ENCODE results near the gene MRO. TPM values are rescaled to one million over a fixed set of nuclear protein-coding genes. Genes with fewer than 3 reads are reported as not detected.

Gene MRO
- total RNA-seq = 0.44 TPM
- long read RNA-seq, partial matches to known transcripts = 0 of 1 reads
- long read RNA-seq, other reads (novel, unspliced or antisense) = 1 of 1 reads

GRCh38 chr18:50819728-50820378 is at the start of gene MRO:
MRO (minus strand) TSS chr18:50820016; CDS start chr18:50809400, 10,616 bp downstream.
- H3K4me1 ChIP-seq = peaks cover 26% of the 10 kb centered on the region
- peak within 1 kb of the TSS; percentile 51 for H3K27ac ChIP-seq
- H3K36me3 ChIP-seq = no peaks in the 10 kb centered on the region
- DNase-seq (peak; percentile 91), ATAC-seq (peak; percentile 96 to 98)
- peaks cover 7% of the 10 kb centered on the region for H3K27me3 ChIP-seq (ENCODE audit: low read depth)
- peak; percentile 95 for TF ChIP-seq CTCF (IDR thresholded peaks at IDR 0.05)
- H3K4me3 ChIP-seq = peak within 1 kb of the TSS; percentile 30
- no peaks in the 10 kb centered on the region for H3K9me3 ChIP-seq
- intact Hi-C loops (cut with DNase I) = no loop called here

- no peaks in the 10 kb centered on the region for H3K9me3 ChIP-seq
- TF ChIP-seq CTCF (IDR thresholded peaks at IDR 0.05) = no peak
- intact Hi-C loops (cut with DNase I) = no loop called here
- ATAC-seq = peak in 1 of 2 donors; percentile 40
- no peaks in the 10 kb centered on the region for H3K36me3 ChIP-seq
- no peak overlapping the region for H3K4me3 ChIP-seq
- H3K27ac ChIP-seq = no peak overlapping the region
- H3K4me1 ChIP-seq = no peaks in the 10 kb centered on the region
- no peaks in the 10 kb centered on the region for H3K27me3 ChIP-seq (ENCODE audit: low read depth)
- no peak for DNase-seq
Observed at GRCh38 chr18:50869150-50869549, 49.3 kb upstream of the MRO start.

GRCh38 chr18:50866765-50867164 is 46.9 kb upstream of the MRO start:
- Histone ChIP-seq H3K27ac (no peak overlapping the region), H3K36me3 (no peaks in the 10 kb centered on the region), H3K4me1 (peaks cover 2% of the 10 kb centered on the region), H3K9me3 (no peaks in the 10 kb centered on the region), H3K27me3 (ENCODE audit: low read depth) (no peaks in the 10 kb centered on the region), H3K4me3 (no peak overlapping the region)
- ATAC-seq (no peak), DNase-seq (no peak)
- intact Hi-C loops (cut with DNase I) = no loop called here
- TF ChIP-seq CTCF (IDR thresholded peaks at IDR 0.05) = no peak

- no peak for TF ChIP-seq CTCF (IDR thresholded peaks at IDR 0.05)
- H3K27ac ChIP-seq = no peak overlapping the region
- no peak overlapping the region for H3K4me3 ChIP-seq
- intact Hi-C loops (cut with DNase I) = no loop called here
- H3K36me3 ChIP-seq = no peaks in the 10 kb centered on the region
- peaks cover 5% of the 10 kb centered on the region for H3K4me1 ChIP-seq
- H3K9me3 ChIP-seq = no peaks in the 10 kb centered on the region
- no peak for DNase-seq
- ATAC-seq = no peak
- H3K27me3 ChIP-seq (ENCODE audit: low read depth) = no peaks in the 10 kb centered on the region
Observed at GRCh38 chr18:50863840-50864375, 44.1 kb upstream of the MRO start.

- Histone ChIP-seq H3K27me3 (ENCODE audit: low read depth) (no peaks in the 10 kb centered on the region), H3K4me3 (no peak overlapping the region), H3K4me1 (peaks cover 5% of the 10 kb centered on the region), H3K27ac (peak overlapping the region; percentile 53), H3K9me3 (no peaks in the 10 kb centered on the region), H3K36me3 (no peaks in the 10 kb centered on the region)
- DNase-seq (no peak), ATAC-seq (peak; percentile 52 to 74)
- intact Hi-C loops (cut with DNase I) = no loop called here
- TF ChIP-seq CTCF (IDR thresholded peaks at IDR 0.05) = no peak
Observed at GRCh38 chr18:50862401-50862800, 42.6 kb upstream of the MRO start.

Measured in lower lobe of right lung (tissue), 2 donors.